HEK293 (cell line): ENCODE results near the gene WDR7.

Experiments
- BCL11B ChIP-seq: fragments of 450-650 bp; formaldehyde crosslinking; IDR thresholded peaks from 2 replicates; pipeline ENCODE4 v1.5.1; 2016; ENCODE audit warnings: low read depth, missing biosample characterization, missing genetic modification characterization
- GFI1B ChIP-seq: fragments of 450-650 bp; formaldehyde crosslinking; IDR thresholded peaks from 2 replicates; pipeline ENCODE4 v1.5.1; 2016; ENCODE audit warnings: missing biosample characterization, missing genetic modification characterization
- GLIS2 ChIP-seq: fragments of 450-650 bp; formaldehyde crosslinking; IDR thresholded peaks from 2 replicates; pipeline ENCODE4 v1.5.1; 2016; ENCODE audit warnings: missing biosample characterization, missing genetic modification characterization
- HOXC10 ChIP-seq: sonication (generic); formaldehyde crosslinking; IDR thresholded peaks from 2 replicates; pipeline ENCODE4 v1.8.1; 2023; ENCODE audit warnings: mild to moderate bottlenecking, missing genetic modification reagents
- KLF1 ChIP-seq: fragments of 450-650 bp; formaldehyde crosslinking; IDR thresholded peaks from 2 replicates; pipeline ENCODE4 v1.5.1; 2016; ENCODE audit warnings: missing biosample characterization, missing genetic modification characterization
- KLF10 ChIP-seq: fragments of 450-650 bp; IDR thresholded peaks from 2 replicates; pipeline ENCODE4 v1.5.1; 2018; ENCODE audit warnings: missing biosample characterization, mild to moderate bottlenecking, missing genetic modification characterization
- KLF16 ChIP-seq: fragments of 450-650 bp; formaldehyde crosslinking; IDR thresholded peaks from 2 replicates; pipeline ENCODE4 v1.5.1; 2017; ENCODE audit warnings: missing biosample characterization, missing genetic modification characterization
- KLF7 ChIP-seq: fragments of 450-650 bp; formaldehyde crosslinking; IDR thresholded peaks from 2 replicates; pipeline ENCODE4 v1.5.1; 2016; ENCODE audit warnings: missing biosample characterization, missing genetic modification characterization, borderline replicate concordance
- TCF7L2 ChIP-seq: IDR thresholded peaks from 2 replicates; pipeline ENCODE4 v1.6.1; 2011; ENCODE audit warnings: low read depth, mild to moderate bottlenecking, inconsistent platforms, low read length, moderate library complexity, borderline replicate concordance
- ZBTB10 ChIP-seq: fragments of 450-650 bp; formaldehyde crosslinking; IDR thresholded peaks from 2 replicates; pipeline ENCODE4 v1.5.1; 2016; ENCODE audit warnings: missing biosample characterization, missing genetic modification characterization
- ZBTB7A ChIP-seq: fragments of 450-650 bp; formaldehyde crosslinking; IDR thresholded peaks from 2 replicates; pipeline ENCODE4 v1.5.1; 2016; ENCODE audit warnings: low read depth, missing biosample characterization, missing genetic modification characterization
- ZNF174 ChIP-seq: fragments of 450-650 bp; formaldehyde crosslinking; IDR thresholded peaks from 2 replicates; pipeline ENCODE4 v1.5.0; 2017; ENCODE audit warnings: missing biosample characterization, mild to moderate bottlenecking, missing genetic modification characterization
- ZNF18 ChIP-seq: fragments of 450-650 bp; formaldehyde crosslinking; IDR thresholded peaks from 2 replicates; pipeline ENCODE4 v1.5.1; 2016; ENCODE audit warnings: missing biosample characterization, missing genetic modification characterization
- ZNF184 ChIP-seq: fragments of 450-650 bp; IDR thresholded peaks from 2 replicates; pipeline ENCODE4 v1.5.1; 2018; ENCODE audit warnings: missing biosample characterization, mild to moderate bottlenecking, missing genetic modification characterization
- ZNF2 ChIP-seq: fragments of 450-650 bp; formaldehyde crosslinking; IDR thresholded peaks from 2 replicates; pipeline ENCODE4 v1.5.1; 2016; ENCODE audit warnings: missing biosample characterization, missing genetic modification characterization
- ZNF223 ChIP-seq: fragments of 450-650 bp; formaldehyde crosslinking; IDR thresholded peaks from 2 replicates; pipeline ENCODE4 v1.5.1; 2016; ENCODE audit warnings: missing biosample characterization, missing genetic modification characterization
- ZNF335 ChIP-seq: fragments of 450-650 bp; formaldehyde crosslinking; conservative IDR thresholded peaks from 2 replicates; pipeline ENCODE4 v1.5.1; 2016; ENCODE audit warnings: missing biosample characterization, missing genetic modification characterization
- ZNF596 ChIP-seq: fragments of 450-650 bp; IDR thresholded peaks from 2 replicates; pipeline ENCODE4 v1.5.0; 2018; ENCODE audit warnings: missing biosample characterization, mild to moderate bottlenecking, missing genetic modification characterization, moderate library complexity
- ZNF670 ChIP-seq: fragments of 450-650 bp; formaldehyde crosslinking; IDR thresholded peaks from 2 replicates; pipeline ENCODE4 v1.5.1; 2016; ENCODE audit warnings: missing biosample characterization, missing genetic modification characterization, low read depth
- ZNF768 ChIP-seq: fragments of 450-650 bp; formaldehyde crosslinking; IDR thresholded peaks from 2 replicates; pipeline ENCODE4 v1.5.1; 2018; ENCODE audit warnings: missing biosample characterization, mild to moderate bottlenecking, missing genetic modification characterization
- TF ChIP-seq, protein P1 (sequence below): fragments of 450-650 bp; formaldehyde crosslinking; IDR thresholded peaks from 2 replicates; pipeline ENCODE4 v1.5.1; 2016; ENCODE audit warnings: missing biosample characterization, missing genetic modification characterization, borderline replicate concordance
- TF ChIP-seq, protein P2 (sequence below): fragments of 450-650 bp; formaldehyde crosslinking; IDR thresholded peaks from 2 replicates; pipeline ENCODE4 v1.5.1; 2016; ENCODE audit warnings: missing biosample characterization, missing genetic modification characterization, low read depth
- TF ChIP-seq, protein P3 (sequence below): fragments of 450-650 bp; formaldehyde crosslinking; IDR thresholded peaks from 2 replicates; pipeline ENCODE4 v1.5.1; 2016; ENCODE audit warnings: missing biosample characterization, missing genetic modification characterization
- TF ChIP-seq, protein P4 (sequence below): fragments of 450-650 bp; formaldehyde crosslinking; IDR thresholded peaks from 2 replicates; pipeline ENCODE4 v1.5.1; 2016; ENCODE audit warnings: missing biosample characterization, missing genetic modification characterization

The WDR7 gene

DNA sequence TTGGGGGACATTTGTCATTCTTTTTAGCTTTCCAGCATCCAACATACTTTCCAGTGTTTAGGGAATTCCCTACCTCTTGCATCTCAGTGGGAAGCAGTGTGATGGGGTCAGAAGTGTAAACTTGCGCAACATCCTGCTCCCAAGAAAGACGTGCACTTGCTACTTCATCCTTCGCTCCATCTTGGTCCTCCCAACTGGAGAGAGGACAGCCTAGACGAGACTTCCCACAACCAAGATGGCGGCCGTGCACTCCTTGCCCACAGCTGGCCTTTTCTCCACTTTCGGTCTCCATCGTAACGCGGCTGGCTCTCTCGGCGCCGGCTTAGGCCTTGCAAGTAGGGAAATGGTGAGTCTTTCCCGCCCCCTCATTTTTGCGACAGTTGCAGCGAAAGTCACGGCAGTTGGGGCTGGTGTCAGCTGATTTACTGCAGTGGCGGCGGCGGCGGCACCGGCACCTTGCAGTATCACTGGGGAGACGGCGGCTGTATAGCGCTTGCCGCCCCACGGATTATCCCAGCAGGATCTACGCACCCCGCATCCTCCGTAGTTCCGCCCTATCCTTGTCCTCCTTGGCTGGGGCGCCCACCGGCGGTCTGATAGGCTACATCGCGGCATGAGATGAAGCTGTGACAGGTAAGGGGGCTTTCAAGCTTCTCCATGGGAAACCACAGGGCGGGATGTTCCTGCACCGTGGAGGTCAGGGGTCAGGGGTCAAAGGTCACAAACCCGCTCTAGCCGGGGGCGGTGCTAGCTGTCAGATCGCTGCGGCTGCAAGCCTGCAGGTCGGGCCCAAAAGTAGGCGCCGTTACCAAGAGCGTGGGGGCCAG is at the start of gene WDR7 (continued):
- TF ChIP-seq ZNF18 (tag by site-specific recombination) (no peak), ZNF174 (no peak), ZBTB7A (tag by site-specific recombination) (no peak), KLF16 (tag by site-specific recombination) (peak; percentile 69), ZNF184 (tag by site-specific recombination) (no peak), KLF10 (no peak), KLF1 (tag by site-specific recombination) (peak; percentile 37; the same call in 1 of the 2 replicates), ZNF2 (tag by site-specific recombination) (0 out of 2 replicates have a peak, but pooled peaks have one; percentile 28), ZNF768 (no peak), ZNF596 (tag by site-specific recombination) (no peak), TCF7L2 (no peak), ZBTB10 (tag by site-specific recombination) (peak; percentile 74), KLF7 (0 out of 2 replicates have a peak, but pooled peaks have one; percentile 35), BCL11B (tag by site-specific recombination) (peak; percentile 97), ZNF223 (no peak), ZNF335 (tag by site-specific recombination) (peak; percentile 99), GLIS2 (peak; percentile 37; the same call in 1 of the 2 replicates), HOXC10 (no peak), GFI1B (no peak), ZNF670 (tag by site-specific recombination) (no peak)
- TF ChIP-seq, protein P1, sequence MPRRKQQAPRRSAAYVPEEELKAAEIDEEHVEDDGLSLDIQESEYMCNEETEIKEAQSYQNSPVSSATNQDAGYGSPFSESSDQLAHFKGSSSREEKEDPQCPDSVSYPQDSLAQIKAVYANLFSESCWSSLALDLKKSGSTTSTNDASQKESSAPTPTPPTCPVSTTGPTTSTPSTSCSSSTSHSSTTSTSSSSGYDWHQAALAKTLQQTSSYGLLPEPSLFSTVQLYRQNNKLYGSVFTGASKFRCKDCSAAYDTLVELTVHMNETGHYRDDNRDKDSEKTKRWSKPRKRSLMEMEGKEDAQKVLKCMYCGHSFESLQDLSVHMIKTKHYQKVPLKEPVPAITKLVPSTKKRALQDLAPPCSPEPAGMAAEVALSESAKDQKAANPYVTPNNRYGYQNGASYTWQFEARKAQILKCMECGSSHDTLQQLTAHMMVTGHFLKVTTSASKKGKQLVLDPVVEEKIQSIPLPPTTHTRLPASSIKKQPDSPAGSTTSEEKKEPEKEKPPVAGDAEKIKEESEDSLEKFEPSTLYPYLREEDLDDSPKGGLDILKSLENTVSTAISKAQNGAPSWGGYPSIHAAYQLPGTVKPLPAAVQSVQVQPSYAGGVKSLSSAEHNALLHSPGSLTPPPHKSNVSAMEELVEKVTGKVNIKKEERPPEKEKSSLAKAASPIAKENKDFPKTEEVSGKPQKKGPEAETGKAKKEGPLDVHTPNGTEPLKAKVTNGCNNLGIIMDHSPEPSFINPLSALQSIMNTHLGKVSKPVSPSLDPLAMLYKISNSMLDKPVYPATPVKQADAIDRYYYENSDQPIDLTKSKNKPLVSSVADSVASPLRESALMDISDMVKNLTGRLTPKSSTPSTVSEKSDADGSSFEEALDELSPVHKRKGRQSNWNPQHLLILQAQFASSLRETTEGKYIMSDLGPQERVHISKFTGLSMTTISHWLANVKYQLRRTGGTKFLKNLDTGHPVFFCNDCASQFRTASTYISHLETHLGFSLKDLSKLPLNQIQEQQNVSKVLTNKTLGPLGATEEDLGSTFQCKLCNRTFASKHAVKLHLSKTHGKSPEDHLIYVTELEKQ: no peak
- TF ChIP-seq, protein P2, sequence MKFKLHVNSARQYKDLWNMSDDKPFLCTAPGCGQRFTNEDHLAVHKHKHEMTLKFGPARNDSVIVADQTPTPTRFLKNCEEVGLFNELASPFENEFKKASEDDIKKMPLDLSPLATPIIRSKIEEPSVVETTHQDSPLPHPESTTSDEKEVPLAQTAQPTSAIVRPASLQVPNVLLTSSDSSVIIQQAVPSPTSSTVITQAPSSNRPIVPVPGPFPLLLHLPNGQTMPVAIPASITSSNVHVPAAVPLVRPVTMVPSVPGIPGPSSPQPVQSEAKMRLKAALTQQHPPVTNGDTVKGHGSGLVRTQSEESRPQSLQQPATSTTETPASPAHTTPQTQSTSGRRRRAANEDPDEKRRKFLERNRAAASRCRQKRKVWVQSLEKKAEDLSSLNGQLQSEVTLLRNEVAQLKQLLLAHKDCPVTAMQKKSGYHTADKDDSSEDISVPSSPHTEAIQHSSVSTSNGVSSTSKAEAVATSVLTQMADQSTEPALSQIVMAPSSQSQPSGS (tag by site-specific recombination): no peak
- TF ChIP-seq, protein P3, sequence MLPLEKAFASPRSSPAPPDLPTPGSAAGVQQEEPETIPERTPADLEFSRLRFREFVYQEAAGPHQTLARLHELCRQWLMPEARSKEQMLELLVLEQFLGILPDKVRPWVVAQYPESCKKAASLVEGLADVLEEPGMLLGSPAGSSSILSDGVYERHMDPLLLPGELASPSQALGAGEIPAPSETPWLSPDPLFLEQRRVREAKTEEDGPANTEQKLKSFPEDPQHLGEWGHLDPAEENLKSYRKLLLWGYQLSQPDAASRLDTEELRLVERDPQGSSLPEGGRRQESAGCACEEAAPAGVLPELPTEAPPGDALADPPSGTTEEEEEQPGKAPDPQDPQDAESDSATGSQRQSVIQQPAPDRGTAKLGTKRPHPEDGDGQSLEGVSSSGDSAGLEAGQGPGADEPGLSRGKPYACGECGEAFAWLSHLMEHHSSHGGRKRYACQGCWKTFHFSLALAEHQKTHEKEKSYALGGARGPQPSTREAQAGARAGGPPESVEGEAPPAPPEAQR: no peak
- TF ChIP-seq, protein P4, sequence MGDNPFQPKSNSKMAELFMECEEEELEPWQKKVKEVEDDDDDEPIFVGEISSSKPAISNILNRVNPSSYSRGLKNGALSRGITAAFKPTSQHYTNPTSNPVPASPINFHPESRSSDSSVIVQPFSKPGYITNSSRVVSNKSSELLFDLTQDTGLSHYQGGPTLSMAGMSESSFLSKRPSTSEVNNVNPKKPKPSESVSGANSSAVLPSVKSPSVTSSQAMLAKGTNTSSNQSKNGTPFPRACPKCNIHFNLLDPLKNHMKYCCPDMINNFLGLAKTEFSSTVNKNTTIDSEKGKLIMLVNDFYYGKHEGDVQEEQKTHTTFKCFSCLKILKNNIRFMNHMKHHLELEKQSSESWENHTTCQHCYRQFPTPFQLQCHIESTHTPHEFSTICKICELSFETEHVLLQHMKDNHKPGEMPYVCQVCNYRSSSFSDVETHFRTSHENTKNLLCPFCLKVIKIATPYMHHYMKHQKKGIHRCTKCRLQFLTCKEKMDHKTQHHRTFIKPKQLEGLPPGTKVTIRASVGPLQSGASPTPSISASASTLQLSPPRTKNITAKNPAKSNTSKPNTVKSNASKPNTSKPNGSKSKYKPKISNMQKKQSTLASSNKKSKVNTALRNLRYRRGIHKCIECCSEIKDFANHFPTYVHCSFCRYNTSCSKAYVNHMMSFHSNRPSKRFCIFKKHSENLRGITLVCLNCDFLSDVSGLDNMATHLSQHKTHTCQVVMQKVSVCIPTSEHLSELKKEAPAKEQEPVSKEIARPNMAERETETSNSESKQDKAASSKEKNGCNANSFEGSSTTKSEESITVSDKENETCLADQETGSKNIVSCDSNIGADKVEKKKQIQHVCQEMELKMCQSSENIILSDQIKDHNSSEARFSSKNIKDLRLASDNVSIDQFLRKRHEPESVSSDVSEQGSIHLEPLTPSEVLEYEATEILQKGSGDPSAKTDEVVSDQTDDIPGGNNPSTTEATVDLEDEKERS (tag by site-specific recombination): no peak
